Measurements from ENCODE around the gene PARP12. TPM values are rescaled to one million over a fixed set of nuclear protein-coding genes. Genes with fewer than 3 reads are reported as not detected.

Gene PARP12
- total and polyA plus RNA-seq, 2 of the 13 experiments (the other 11 are each of a cell fraction or from before 2014, with no cell fraction given) = 15.5 to 35.2 TPM

DNA sequence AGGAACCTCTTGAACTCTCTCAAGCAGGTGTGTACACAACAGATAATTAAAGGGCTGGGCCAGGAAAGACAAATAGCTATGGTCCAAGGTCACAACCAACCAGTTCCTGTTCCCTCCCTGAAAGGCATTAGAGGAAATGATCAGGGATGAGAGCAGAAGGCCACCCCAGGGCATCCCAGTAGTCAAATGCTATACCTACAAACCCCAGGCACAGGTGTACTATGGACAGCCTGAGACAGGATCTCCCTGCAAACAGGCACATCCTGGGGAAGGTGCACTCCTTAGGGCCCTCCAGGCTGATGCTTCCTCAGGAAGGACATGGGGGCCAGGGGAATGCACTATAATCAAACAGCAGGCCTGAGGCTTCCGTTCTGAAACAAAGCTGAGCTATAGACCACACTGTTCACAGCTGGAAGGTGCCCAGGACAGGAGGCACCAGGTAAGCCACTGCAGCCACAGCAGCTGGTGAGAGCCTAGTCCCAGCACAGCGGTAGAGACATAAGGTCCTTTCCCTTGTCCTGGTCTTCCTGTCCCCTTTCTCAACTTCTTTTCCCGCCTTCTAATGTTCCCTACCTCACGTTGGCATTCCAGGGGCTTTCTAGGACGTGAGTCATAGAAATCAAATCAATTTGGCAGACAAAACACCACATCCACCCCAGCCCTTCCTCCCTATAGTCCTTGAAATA, 13.3 kb downstream of the PARP12 start (continued):
- TF ChIP-seq SNAPC4 (CRISPR knock-in tag; IDR thresholded peaks at IDR 0.05) = no peak
- TF ChIP-seq ZNF263 (CRISPR knock-in tag; IDR thresholded peaks at IDR 0.05) = 0 out of 2 replicates have a peak, but pooled peaks have one; percentile 35
- TF ChIP-seq, protein P1, sequence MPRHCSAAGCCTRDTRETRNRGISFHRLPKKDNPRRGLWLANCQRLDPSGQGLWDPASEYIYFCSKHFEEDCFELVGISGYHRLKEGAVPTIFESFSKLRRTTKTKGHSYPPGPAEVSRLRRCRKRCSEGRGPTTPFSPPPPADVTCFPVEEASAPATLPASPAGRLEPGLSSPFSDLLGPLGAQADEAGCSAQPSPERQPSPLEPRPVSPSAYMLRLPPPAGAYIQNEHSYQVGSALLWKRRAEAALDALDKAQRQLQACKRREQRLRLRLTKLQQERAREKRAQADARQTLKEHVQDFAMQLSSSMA (CRISPR knock-in tag; IDR thresholded peaks at IDR 0.05) = peak; percentile 57; the same call in 1 of the 2 replicates
- TF ChIP-seq, protein P2, sequence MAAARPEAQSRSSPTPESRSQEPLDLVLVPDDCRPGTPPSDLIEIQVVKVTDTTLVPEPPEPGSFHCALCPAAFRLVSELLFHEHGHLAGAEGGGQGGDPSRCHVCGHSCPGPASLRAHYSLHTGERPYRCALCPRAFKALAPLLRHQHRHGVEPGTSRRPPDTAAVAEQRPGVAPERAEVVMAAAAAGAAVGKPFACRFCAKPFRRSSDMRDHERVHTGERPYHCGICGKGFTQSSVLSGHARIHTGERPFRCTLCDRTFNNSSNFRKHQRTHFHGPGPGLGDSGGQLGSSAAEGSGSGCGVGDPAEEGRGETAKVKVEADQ (CRISPR knock-in tag; IDR thresholded peaks at IDR 0.05; ENCODE audit: borderline replicate concordance) = no peak
- TF ChIP-seq, protein P3, sequence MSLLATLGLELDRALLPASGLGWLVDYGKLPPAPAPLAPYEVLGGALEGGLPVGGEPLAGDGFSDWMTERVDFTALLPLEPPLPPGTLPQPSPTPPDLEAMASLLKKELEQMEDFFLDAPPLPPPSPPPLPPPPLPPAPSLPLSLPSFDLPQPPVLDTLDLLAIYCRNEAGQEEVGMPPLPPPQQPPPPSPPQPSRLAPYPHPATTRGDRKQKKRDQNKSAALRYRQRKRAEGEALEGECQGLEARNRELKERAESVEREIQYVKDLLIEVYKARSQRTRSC (CRISPR knock-in tag; IDR thresholded peaks at IDR 0.05; ENCODE audit: low read depth) = no peak
- TF ChIP-seq SALL1 (CRISPR knock-in tag; IDR thresholded peaks at IDR 0.05) = peak; percentile 97
- TF ChIP-seq CBFB (CRISPR knock-in tag; IDR thresholded peaks at IDR 0.05) = peak; percentile 38; the same call in 1 of the 2 replicates
- peak; percentile 80 for TF ChIP-seq FOXC1 (CRISPR knock-in tag; IDR thresholded peaks at IDR 0.05; ENCODE audit: borderline replicate concordance)
- TF ChIP-seq, protein P4, sequence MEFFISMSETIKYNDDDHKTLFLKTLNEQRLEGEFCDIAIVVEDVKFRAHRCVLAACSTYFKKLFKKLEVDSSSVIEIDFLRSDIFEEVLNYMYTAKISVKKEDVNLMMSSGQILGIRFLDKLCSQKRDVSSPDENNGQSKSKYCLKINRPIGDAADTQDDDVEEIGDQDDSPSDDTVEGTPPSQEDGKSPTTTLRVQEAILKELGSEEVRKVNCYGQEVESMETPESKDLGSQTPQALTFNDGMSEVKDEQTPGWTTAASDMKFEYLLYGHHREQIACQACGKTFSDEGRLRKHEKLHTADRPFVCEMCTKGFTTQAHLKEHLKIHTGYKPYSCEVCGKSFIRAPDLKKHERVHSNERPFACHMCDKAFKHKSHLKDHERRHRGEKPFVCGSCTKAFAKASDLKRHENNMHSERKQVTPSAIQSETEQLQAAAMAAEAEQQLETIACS (CRISPR knock-in tag; IDR thresholded peaks at IDR 0.05) = no peak
- 0 out of 2 replicates have a peak, but pooled peaks have one; percentile 60 for TF ChIP-seq KDM2A (CRISPR knock-in tag; IDR thresholded peaks at IDR 0.05; ENCODE audit: borderline replicate concordance, low read depth)
- TF ChIP-seq ZNF746 (CRISPR knock-in tag; IDR thresholded peaks at IDR 0.05) = peak; percentile 70; the same call in 1 of the 2 replicates
- TF ChIP-seq ATF6 (CRISPR knock-in tag; conservative IDR thresholded peaks at IDR 0.05) = peak; percentile 27; the same call in 1 of the 2 replicates
- TF ChIP-seq ZNF543 (CRISPR knock-in tag; IDR thresholded peaks at IDR 0.05) = peak; percentile 74; the same call in 1 of the 2 replicates
- TF ChIP-seq ATM (IDR thresholded peaks at IDR 0.05; ENCODE audit: borderline replicate concordance) = no peak
- no peak for TF ChIP-seq MTA3 (CRISPR knock-in tag; IDR thresholded peaks at IDR 0.05)
- TF ChIP-seq NCOR1 (IDR thresholded peaks at IDR 0.05; ENCODE audit: borderline replicate concordance, low read length) = peak; percentile 91
- TF ChIP-seq ZNF839 (CRISPR knock-in tag; IDR thresholded peaks at IDR 0.05; ENCODE audit: borderline replicate concordance) = no peak
